Measurements from ENCODE around the gene C20orf202.

DNA sequence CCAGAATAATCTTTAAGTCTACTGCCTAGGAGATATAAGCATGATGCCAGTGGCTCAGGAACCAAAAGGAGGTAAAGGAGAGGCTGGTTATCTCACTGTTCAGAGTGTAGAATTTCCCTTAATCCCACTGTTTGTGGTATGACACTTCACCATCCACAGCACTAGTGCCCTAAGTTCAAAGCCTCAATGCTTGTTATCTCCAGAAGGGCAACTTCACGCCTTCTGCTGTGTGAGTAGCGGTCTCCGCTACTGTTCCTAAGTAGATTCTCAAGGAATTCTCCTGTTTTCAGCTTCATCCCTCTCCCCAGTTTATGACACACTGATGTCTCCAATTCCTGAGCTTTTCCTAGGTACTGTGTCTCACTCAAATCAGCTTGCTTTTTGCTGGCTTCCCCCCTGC lies 49.2 kb downstream of the C20orf202 start:
- TF ChIP-seq POLR2A (IDR thresholded peaks at IDR 0.05; ENCODE audit: low read depth, low read length) (no peak), SPI1 (IDR thresholded peaks at IDR 0.05; ENCODE audit: low read depth, low read length) (no peak), POLR2AphosphoS5 (IDR thresholded peaks at IDR 0.05; ENCODE audit: low read depth, low read length) (no peak), TAF1 (IDR thresholded peaks at IDR 0.05; ENCODE audit: low read depth, low read length) (no peak), PAX5 (IDR thresholded peaks at IDR 0.05; ENCODE audit: insufficient read depth, low read length, severe bottlenecking) (no peak), POU2F2 (IDR thresholded peaks at IDR 0.05; ENCODE audit: low read depth, low read length) (no peak)
